Breast epithelium (tissue), 3 donors: ENCODE data around the gene CIRBP.

Source experiments
- POLR2AphosphoS5 ChIP-seq, 3 donors: sonication (generic); formaldehyde crosslinking; IDR thresholded peaks; one replicate each; pipeline ENCODE4 v1.6.1; 2017; ENCODE audit warnings: antibody characterized with exemption in 3 of 3
- TF ChIP-seq, protein P1 (sequence below), 3 donors: fragments of 450-650 bp; IDR thresholded peaks; one replicate each; pipeline ENCODE4 v1.5.1; 2016 to 2017; ENCODE audit warnings: antibody characterized with exemption in 3 of 3, mild to moderate bottlenecking in 3 of 3, moderate library complexity in 3 of 3

DNA sequence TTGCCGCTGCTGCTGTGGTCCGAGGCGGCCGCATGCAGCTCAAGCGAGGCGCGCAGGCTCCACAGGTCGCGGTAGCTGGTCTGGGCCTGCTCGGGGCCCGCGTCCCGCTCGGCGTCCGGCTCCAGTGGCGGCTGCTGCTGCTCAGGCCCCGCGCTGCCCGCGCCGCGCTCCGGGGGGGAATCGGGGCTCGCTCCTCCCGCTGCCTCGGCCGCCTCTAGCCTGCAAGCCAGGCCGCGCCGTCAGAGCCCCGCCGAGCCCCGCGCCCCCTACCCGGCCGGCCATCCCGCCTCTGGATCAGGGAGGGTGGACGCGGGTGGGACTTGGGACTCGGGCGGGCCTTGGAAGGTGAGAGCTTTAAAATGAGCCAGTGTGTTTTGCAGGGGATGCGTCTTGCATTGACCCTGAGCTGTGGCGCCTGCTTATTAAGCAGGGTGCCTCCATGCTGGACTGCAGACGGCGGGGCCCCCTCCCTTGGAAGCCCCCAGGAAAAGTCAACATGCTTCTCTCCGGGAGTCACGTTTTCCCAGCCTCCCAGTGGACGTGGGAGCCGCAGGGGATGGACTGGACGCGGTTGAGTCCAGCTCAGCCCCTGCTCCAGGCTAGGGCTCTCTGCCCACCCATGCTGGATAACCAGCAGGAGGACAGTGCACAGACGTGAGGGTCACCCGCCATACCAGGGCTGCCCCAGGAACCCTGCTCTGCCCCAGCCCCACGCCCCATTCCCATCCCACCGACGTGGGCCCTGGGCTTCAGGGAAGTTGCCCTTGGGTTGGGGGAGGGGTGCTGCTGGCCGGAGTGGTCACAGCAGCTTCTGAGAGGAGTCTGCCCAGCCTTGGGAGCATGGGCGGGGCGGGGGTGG lies 39.0 kb upstream of the CIRBP start:
- TF ChIP-seq, protein P1, sequence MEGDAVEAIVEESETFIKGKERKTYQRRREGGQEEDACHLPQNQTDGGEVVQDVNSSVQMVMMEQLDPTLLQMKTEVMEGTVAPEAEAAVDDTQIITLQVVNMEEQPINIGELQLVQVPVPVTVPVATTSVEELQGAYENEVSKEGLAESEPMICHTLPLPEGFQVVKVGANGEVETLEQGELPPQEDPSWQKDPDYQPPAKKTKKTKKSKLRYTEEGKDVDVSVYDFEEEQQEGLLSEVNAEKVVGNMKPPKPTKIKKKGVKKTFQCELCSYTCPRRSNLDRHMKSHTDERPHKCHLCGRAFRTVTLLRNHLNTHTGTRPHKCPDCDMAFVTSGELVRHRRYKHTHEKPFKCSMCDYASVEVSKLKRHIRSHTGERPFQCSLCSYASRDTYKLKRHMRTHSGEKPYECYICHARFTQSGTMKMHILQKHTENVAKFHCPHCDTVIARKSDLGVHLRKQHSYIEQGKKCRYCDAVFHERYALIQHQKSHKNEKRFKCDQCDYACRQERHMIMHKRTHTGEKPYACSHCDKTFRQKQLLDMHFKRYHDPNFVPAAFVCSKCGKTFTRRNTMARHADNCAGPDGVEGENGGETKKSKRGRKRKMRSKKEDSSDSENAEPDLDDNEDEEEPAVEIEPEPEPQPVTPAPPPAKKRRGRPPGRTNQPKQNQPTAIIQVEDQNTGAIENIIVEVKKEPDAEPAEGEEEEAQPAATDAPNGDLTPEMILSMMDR (IDR thresholded peaks at IDR 0.05): no peak
- TF ChIP-seq POLR2AphosphoS5 (IDR thresholded peaks at IDR 0.05): no peak
